Sigmoid colon (tissue), 3 donors: ENCODE measurements around the gene REC8.

Experiments
- POLR2A ChIP-seq, 2 donors: fragments of 450-650 bp; IDR thresholded peaks; one replicate each; pipeline ENCODE4 v1.6.1; 2016; ENCODE audit warnings: antibody characterized with exemption in 2 of 2, mild to moderate bottlenecking in 2 of 2, moderate library complexity in 2 of 2
- TF ChIP-seq, protein P1 (sequence below), 4 experiments: fragments of 450-650 bp in 3 of 4; fragments of 200-600 bp in 1 of 4; IDR thresholded peaks; one replicate each; pipeline ENCODE4 v1.5.1; 2016 to 2019; ENCODE audit warnings: antibody characterized with exemption in 4 of 4, mild to moderate bottlenecking in 3 of 4, moderate library complexity in 2 of 4

DNA sequence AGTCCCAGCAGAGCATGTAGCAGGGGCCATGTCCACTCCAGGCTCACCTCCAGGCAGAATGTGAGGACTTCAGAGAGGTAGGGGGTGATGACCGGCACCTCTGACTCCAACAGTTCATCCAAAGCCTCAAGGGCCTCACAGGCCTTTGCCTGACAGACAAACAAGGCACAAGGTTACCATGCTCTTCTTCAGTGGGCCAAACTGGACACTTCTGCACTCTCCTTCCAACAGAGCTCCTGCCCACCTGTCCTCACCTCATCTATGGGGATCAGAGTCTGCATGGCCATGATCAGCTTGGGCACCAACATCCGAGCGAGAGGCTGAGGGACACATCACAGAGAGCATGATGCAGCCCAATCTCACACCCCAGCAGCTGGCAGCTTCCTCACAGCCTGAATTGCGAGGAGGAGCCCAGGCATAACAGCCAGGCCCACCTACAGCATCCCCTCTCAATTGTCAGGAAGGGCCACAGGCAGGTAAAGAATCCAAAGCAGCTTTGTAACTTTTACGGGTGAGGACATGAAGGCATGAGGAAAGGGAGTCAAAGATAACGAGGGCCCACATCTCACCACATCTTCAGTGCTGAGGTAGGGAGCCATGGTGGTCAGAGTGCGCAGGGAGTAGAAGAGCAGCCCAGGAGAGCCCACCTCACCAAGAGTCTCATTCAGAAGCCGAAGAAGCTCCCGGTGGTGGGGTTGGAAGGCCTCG lies 15.1 kb downstream of the REC8 start:
- TF ChIP-seq POLR2A (IDR thresholded peaks at IDR 0.05): no peak
- TF ChIP-seq, protein P1, sequence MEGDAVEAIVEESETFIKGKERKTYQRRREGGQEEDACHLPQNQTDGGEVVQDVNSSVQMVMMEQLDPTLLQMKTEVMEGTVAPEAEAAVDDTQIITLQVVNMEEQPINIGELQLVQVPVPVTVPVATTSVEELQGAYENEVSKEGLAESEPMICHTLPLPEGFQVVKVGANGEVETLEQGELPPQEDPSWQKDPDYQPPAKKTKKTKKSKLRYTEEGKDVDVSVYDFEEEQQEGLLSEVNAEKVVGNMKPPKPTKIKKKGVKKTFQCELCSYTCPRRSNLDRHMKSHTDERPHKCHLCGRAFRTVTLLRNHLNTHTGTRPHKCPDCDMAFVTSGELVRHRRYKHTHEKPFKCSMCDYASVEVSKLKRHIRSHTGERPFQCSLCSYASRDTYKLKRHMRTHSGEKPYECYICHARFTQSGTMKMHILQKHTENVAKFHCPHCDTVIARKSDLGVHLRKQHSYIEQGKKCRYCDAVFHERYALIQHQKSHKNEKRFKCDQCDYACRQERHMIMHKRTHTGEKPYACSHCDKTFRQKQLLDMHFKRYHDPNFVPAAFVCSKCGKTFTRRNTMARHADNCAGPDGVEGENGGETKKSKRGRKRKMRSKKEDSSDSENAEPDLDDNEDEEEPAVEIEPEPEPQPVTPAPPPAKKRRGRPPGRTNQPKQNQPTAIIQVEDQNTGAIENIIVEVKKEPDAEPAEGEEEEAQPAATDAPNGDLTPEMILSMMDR (IDR thresholded peaks at IDR 0.05): no peak
